Measurements from ENCODE around the gene GNAL. TPM values are rescaled to one million over a fixed set of nuclear protein-coding genes. Genes with fewer than 3 reads are reported as not detected.

The GNAL gene
- total RNA-seq, 2 donors from 2014 or later, result 4.2 to 14.3 TPM

DNA sequence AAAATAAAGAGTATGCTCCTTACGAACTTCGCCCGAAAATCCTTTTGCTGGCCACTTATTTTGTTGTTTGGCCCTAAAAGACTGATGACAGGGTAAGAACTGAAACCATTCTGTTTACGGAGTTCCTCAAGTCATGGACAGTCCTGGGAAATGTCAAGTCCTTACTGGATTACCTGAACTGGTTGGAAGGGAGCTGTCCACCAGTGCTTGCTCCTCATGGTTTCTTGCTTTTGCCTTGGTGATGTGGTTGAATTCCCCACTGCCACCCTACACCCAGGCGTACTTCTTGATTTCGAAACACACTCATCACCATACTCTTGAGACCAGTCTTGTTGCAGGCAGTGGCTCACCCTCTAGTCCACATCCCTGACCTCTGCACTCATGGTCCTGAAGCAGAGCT lies 113.1 kb downstream of the GNAL start:
- intact Hi-C loops (cut with DNase I), result no loop called here
- H3K27ac ChIP-seq, result no peak overlapping the region
- no peak overlapping the region for H3K4me3 ChIP-seq
- no peak for DNase-seq (ENCODE audit: low spot score)
- H3K27me3 ChIP-seq (replicated peaks; ENCODE audit: insufficient read depth), result no peaks in the 10 kb centered on the region
- H3K9me3 ChIP-seq, result no peaks in the 10 kb centered on the region
- TF ChIP-seq, protein P1, sequence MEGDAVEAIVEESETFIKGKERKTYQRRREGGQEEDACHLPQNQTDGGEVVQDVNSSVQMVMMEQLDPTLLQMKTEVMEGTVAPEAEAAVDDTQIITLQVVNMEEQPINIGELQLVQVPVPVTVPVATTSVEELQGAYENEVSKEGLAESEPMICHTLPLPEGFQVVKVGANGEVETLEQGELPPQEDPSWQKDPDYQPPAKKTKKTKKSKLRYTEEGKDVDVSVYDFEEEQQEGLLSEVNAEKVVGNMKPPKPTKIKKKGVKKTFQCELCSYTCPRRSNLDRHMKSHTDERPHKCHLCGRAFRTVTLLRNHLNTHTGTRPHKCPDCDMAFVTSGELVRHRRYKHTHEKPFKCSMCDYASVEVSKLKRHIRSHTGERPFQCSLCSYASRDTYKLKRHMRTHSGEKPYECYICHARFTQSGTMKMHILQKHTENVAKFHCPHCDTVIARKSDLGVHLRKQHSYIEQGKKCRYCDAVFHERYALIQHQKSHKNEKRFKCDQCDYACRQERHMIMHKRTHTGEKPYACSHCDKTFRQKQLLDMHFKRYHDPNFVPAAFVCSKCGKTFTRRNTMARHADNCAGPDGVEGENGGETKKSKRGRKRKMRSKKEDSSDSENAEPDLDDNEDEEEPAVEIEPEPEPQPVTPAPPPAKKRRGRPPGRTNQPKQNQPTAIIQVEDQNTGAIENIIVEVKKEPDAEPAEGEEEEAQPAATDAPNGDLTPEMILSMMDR (IDR thresholded peaks at IDR 0.05), result no peak
- TF ChIP-seq POLR2A (IDR thresholded peaks at IDR 0.05), result no peak
- TF ChIP-seq POLR2AphosphoS5 (IDR thresholded peaks at IDR 0.05), result no peak
- WGBS, result 96% methylated on average over 6 of the region's 6 CpGs
- H3K36me3 ChIP-seq, result no peaks in the 10 kb centered on the region
- H3K4me1 ChIP-seq (replicated peaks), result no peaks in the 10 kb centered on the region

DNA sequence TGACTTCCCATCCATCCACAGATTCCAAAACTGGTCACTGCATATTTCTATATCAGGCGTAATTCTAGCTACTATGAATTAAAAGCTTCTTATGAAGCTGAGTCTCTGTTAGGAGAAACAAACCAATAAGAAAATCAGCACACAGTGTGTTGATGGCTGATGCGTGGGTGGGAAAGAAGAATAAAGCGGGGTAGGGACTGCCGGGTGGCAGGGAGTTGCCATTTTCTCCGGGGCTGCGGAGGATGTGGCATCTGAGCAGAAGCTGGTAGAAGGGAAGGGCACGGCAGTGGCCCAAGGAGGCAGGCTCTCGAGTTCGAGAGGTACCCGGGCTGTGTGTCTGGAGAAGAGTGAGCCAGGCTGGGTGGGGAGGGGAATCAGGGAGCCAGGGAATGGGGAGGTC lies 113.5 kb downstream of the GNAL start:
- H3K4me1 ChIP-seq (replicated peaks), result no peaks in the 10 kb centered on the region
- no peaks in the 10 kb centered on the region for H3K27me3 ChIP-seq (replicated peaks; ENCODE audit: insufficient read depth)
- intact Hi-C loops (cut with DNase I), result no loop called here

DNA sequence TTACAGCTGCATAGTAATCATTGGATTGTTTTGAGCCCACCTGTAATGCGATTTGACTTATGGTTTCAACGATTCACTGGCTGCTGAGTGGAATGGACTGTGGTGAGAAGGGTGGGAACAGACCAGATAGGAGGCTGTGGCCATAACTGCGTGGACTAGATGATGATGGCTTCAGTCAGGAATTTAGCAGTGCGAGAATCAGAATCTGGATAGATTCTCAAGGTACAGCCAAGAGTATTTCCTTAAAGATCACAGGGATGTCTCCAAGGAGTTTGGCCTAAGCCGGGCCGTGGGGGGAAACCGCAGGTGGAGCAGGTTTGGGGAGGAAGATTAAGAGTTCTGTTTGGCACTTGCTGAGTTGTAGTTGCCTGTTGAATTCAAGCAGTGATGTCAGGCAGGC lies 118.2 kb downstream of the GNAL start:
- 89% methylated on average over 7 of the region's 7 CpGs for WGBS
- Histone ChIP-seq H3K4me3 (no peak overlapping the region), H3K36me3 (no peaks in the 10 kb centered on the region), H3K27me3 (replicated peaks; ENCODE audit: insufficient read depth) (no peaks in the 10 kb centered on the region), H3K4me1 (replicated peaks) (no peaks in the 10 kb centered on the region), H3K27ac (no peak overlapping the region), H3K9me3 (no peaks in the 10 kb centered on the region)
- TF ChIP-seq POLR2AphosphoS5 (IDR thresholded peaks at IDR 0.05) (no peak), POLR2A (IDR thresholded peaks at IDR 0.05) (no peak)
- TF ChIP-seq, protein P1 (IDR thresholded peaks at IDR 0.05), result no peak
- no peak for DNase-seq (ENCODE audit: low spot score)
- intact Hi-C loops (cut with DNase I), result no loop called here

More for the DNA sequence above, 113.5 kb downstream of the GNAL start:
- WGBS, result 94% methylated on average over 10 of the region's 10 CpGs
- no peak for TF ChIP-seq POLR2A (IDR thresholded peaks at IDR 0.05)
- TF ChIP-seq, protein P1 (IDR thresholded peaks at IDR 0.05), result no peak
- no peak for TF ChIP-seq POLR2AphosphoS5 (IDR thresholded peaks at IDR 0.05)
- H3K4me3 ChIP-seq, result no peak overlapping the region
- no peak for DNase-seq (ENCODE audit: low spot score)
- no peaks in the 10 kb centered on the region for H3K9me3 ChIP-seq
- H3K27ac ChIP-seq, result no peak overlapping the region
- no peaks in the 10 kb centered on the region for H3K36me3 ChIP-seq

DNA sequence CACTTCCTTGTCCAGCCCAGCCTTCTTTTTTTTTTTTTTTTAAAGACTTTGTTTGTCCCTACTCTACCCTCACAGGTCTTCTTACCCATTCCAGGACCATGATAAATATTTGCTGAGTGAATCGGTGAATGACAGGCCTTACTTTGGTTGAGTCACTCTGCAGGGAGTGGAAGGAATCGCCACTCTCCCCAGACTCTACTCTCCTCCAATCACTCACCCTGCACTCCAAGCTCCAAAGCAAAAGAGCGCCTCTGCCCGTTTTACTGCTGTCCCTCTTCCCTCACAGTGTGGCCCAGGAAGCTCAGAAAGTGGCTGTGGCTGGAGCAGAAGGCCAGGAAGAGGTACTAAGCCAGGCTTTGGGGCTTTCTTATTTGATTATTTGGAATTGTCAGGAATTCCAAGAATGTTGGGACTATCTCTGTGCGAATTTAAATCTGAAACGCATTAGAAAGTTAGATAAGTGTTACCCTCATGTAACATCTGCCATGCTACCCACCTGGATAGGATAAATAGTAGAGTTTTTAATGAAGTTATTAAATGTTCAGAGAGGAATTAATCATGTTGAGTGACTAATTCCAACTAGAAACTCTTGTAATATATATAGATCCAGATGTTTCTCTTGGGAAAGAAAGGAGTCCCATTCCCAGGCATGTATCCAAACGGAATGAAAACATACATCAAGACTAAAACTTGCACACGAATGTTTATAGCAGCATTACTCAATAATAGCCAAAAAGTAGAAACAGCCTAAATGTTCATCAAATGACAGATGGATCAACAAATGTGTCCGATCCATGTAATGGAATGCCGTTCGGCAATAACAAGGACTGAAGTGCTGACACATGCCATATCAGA lies 119.2 kb downstream of the GNAL start:
- Histone ChIP-seq H3K4me1 (replicated peaks) (no peaks in the 10 kb centered on the region), H3K4me3 (no peak overlapping the region), H3K9me3 (no peaks in the 10 kb centered on the region), H3K36me3 (no peaks in the 10 kb centered on the region), H3K27ac (no peak overlapping the region), H3K27me3 (replicated peaks; ENCODE audit: insufficient read depth) (no peaks in the 10 kb centered on the region)
- TF ChIP-seq POLR2AphosphoS5 (IDR thresholded peaks at IDR 0.05) (no peak), POLR2A (IDR thresholded peaks at IDR 0.05) (no peak)
- TF ChIP-seq, protein P1 (IDR thresholded peaks at IDR 0.05), result no peak
- WGBS, result 71% methylated on average over 11 of the region's 11 CpGs
- no peak for DNase-seq (ENCODE audit: low spot score)
- intact Hi-C loops (cut with DNase I), result no loop called here

DNA sequence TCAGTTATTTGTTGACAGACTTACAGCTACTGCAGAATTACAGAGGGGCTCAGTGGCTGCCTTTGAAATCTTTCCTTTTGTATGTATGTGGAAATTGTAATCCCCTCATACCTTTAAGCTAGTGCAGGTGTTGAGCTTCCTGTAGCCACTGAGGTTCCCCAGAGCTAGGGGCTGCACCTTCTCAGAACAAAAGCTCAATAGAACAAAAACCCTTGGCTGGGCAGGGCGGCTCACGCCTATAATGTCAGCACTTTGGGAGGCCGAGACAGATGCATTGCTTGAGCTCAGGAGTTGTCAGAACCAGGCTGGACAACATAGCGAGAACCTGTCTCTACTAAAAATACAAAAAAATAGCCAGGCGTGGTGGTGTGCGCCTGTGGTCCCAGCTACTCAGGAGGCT lies 120.8 kb downstream of the GNAL start:
- 93% methylated on average over 6 of the region's 6 CpGs for WGBS
- TF ChIP-seq POLR2AphosphoS5 (IDR thresholded peaks at IDR 0.05) (no peak), POLR2A (IDR thresholded peaks at IDR 0.05) (no peak)
- TF ChIP-seq, protein P1 (IDR thresholded peaks at IDR 0.05), result no peak
- no peaks in the 10 kb centered on the region for H3K4me1 ChIP-seq (replicated peaks)
- H3K27me3 ChIP-seq (replicated peaks; ENCODE audit: insufficient read depth), result no peaks in the 10 kb centered on the region
- H3K36me3 ChIP-seq, result no peaks in the 10 kb centered on the region
- no peaks in the 10 kb centered on the region for H3K9me3 ChIP-seq
- no peak for DNase-seq (ENCODE audit: low spot score)
- H3K4me3 ChIP-seq, result no peak overlapping the region
- H3K27ac ChIP-seq, result no peak overlapping the region
- intact Hi-C loops (cut with DNase I), result loop anchor here (10.0 kb wide), 1 partner anchor 155 kb away; no protein-coding TSS in a partner anchor
